Activated naive CD8-positive, alpha-beta T cell treated with anti-CD3 and anti-CD28 coated beads, Interleukin-2, amount 50 U/mL, for 24 hours (primary cell): ENCODE data around the gene FAM184B.
A peak's percentile ranks its signal among the peaks of the same experiment; 100 is the strongest.
"Not testable (repeated sequence)": the region's sequence is repeated elsewhere in the genome, so short reads cannot be mapped to it uniquely, and the experiment has no call there.

Experiments
- ATAC-seq: fragments of 150-1000 bp; cut with Tn5 transposase; one replicate; pipeline ENCODE4 v1.10.0; 2021
- DNase-seq: peaks from one replicate; pipeline ENCODE4 v3.0.0; 2021
- H3K27ac Mint-ChIP-seq: one replicate; pipeline ENCODE4 v1.8.0; 2021; ENCODE audit warnings: mild to moderate bottlenecking, mixed read lengths
- H3K27me3 Mint-ChIP-seq: one replicate; pipeline ENCODE4 v1.8.0; 2021; ENCODE audit warnings: mixed read lengths
- H3K36me3 Mint-ChIP-seq: one replicate; pipeline ENCODE4 v1.8.0; 2021; ENCODE audit warnings: low read depth, mixed read lengths
- H3K4me1 Mint-ChIP-seq: one replicate; pipeline ENCODE4 v1.8.0; 2021; ENCODE audit warnings: mixed read lengths
- H3K4me3 Mint-ChIP-seq: one replicate; pipeline ENCODE4 v1.8.0; 2021; ENCODE audit warnings: mild to moderate bottlenecking, moderate library complexity, mixed read lengths
- H3K9me3 Mint-ChIP-seq: one replicate; pipeline ENCODE4 v1.8.0; 2021; ENCODE audit warnings: mixed read lengths

FAM184B gene

DNA sequence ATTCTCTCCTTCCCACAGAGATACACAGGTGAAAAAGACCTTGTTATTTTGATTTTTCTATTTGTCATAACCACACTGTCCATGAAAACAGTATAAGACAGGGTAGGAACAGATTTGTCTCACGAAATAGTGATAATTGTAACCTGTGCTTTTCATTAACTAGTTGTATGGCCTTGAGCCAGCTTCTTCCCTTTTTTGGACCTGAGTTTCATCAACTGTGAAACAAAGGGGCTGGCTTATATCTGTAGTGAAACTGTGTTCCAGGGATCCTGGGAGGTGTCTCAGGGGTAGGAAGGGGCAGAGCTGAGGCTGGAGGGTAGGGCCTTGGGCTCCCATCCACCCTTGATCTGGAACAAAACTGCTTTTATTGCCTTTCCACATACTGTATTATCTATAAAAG is 116.1 kb downstream of the FAM184B start:
- Mint-ChIP-seq H3K4me1 (peaks cover 17% of the 10 kb centered on the region), H3K9me3 (no peaks in the 10 kb centered on the region), H3K27ac (no peak overlapping the region), H3K4me3 (no peak overlapping the region), H3K36me3 (no peaks in the 10 kb centered on the region), H3K27me3 (peaks cover 5% of the 10 kb centered on the region)
- DNase-seq (no peak), ATAC-seq (no peak)

DNA sequence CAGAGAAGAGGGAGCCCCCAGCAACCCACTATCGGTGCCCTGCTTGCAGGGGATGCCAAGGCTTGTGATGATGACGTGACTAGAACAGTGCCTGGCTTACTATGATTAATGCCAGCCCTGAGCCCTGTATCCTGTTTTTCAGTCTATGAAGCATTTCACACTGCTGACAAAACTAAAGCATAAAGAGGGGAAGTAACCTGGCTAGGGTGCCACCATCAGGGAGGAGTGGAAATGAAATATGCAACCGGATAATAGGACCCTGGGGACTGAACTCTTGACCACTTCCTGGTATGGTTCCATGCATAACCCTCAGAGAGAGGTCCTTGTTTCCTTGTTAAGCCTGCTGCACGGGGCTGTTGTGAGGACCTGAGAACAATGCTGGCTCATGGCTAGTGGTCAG is 116.7 kb downstream of the FAM184B start:
- no peak overlapping the region for H3K4me3 Mint-ChIP-seq
- DNase-seq (no peak), ATAC-seq (peak; percentile 86)
- H3K27me3 Mint-ChIP-seq = peaks cover 5% of the 10 kb centered on the region
- no peaks in the 10 kb centered on the region for H3K9me3 Mint-ChIP-seq
- H3K4me1 Mint-ChIP-seq = peaks cover 17% of the 10 kb centered on the region
- no peaks in the 10 kb centered on the region for H3K36me3 Mint-ChIP-seq
- H3K27ac Mint-ChIP-seq = no peak overlapping the region

DNA sequence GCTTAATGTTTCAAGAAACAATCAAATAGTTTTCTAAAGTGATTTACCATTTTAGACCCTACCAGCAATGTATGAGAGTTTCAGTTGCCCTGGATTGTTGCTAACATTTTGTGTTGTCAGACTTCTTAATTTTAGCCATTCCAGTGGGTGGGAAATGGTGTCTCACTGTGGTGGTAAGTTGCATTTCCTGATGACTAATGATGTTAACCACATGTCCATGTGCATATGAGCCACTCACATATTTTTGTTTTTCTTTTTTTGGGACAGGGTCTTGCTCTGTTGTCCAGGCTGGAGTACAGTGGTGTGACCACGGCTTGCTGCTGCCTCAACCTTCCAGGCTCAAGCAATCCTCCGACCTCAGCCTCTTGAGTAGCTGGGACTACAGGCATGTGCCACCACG is 118.7 kb downstream of the FAM184B start:
- Mint-ChIP-seq H3K27ac (no peak overlapping the region), H3K4me1 (peaks cover 17% of the 10 kb centered on the region), H3K36me3 (no peaks in the 10 kb centered on the region), H3K27me3 (peaks cover 5% of the 10 kb centered on the region), H3K4me3 (no peak overlapping the region), H3K9me3 (no peaks in the 10 kb centered on the region)
- no peak for DNase-seq
- peak; percentile 26 for ATAC-seq

DNA sequence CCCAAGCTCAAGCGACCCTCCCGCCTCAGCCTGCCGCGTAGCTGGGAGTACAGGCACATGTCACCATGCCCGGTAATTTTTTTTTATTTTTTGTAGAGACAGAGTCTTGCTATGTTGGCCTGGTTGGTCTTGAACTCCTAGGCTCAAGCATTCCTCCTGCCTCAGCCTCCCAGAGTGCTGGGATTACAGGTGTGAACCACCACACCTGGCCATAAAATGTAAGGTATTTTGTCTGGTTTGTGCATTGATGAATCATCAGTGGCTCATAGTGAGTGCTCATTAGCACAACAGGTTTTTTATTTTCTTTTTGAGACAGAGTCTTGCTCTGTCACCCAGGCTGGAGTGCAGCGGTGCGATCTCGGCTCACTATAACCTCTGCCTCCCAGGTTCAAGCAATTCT is 122.2 kb downstream of the FAM184B start:
- not testable (repeated sequence) for H3K36me3 Mint-ChIP-seq, H3K4me1 Mint-ChIP-seq, DNase-seq, H3K4me3 Mint-ChIP-seq, H3K27me3 Mint-ChIP-seq, H3K9me3 Mint-ChIP-seq, ATAC-seq, H3K27ac Mint-ChIP-seq

DNA sequence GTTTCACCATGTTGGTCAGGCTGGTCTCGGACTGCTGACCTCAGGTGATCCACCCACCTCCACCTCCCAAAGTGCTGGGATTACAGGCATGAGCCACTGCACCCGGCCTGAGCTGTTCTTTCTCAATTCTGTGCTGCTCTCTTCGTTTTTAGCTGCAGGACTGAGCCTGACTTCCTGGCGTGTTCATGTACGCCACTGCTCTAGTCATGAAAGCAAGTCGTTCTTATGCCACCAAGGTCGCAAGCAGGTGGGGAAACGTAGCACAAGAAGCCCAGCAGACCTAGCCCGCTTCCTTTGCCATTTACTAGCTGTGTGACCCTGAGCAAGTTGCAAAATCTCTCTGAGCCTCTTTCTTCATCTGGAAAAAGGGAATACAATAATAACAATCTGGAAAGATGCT is 123.6 kb downstream of the FAM184B start:
- Mint-ChIP-seq H3K27me3 (no peaks in the 10 kb centered on the region), H3K36me3 (no peaks in the 10 kb centered on the region), H3K4me3 (no peak overlapping the region), H3K27ac (no peak overlapping the region), H3K4me1 (peaks cover 4% of the 10 kb centered on the region), H3K9me3 (no peaks in the 10 kb centered on the region)
- no peak for DNase-seq
- ATAC-seq = no peak

DNA sequence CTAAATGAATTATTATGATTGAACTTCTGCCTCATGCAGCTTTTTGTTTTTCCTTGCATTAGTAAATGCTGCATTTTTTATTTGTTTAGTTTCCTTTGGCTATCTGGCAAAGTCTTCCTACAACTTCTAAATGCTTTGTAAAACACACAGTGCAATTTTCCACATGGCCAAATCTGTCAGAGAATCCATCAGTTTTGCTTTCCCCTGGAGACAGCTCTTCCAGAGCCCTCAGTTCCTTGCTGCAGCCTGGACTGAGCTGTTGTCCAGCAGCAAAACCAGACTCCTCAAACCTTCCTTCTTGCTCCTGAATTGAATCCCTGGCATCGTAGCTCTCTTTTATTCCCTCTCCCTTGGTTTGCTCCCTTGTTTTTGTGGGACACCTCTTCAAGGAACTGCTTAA is 124.3 kb downstream of the FAM184B start:
- Mint-ChIP-seq H3K9me3 (no peaks in the 10 kb centered on the region), H3K4me3 (no peak overlapping the region), H3K36me3 (no peaks in the 10 kb centered on the region), H3K27ac (no peak overlapping the region), H3K4me1 (no peaks in the 10 kb centered on the region), H3K27me3 (no peaks in the 10 kb centered on the region)
- ATAC-seq = no peak
- no peak for DNase-seq

DNA sequence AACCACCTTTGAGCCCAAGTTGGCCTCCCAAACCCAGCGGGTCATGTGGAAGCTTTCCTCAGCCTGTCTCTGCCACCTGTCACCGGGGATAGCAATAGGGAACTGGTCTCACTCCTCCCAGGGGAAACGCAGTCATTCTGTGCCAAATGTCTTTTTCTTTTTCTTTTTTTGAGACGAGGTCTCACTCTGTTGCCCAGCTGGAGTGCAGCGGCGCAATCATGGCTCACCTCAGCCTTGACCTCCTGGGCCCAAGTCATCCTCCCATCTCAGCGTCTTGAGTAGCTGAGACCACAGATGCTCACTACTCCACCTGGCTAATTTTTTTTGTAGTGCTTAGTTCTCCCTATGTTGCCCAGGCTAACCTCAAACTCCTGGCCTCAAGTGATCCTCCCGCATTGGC is 126.7 kb downstream of the FAM184B start:
- no peak for DNase-seq
- H3K36me3 Mint-ChIP-seq = no peaks in the 10 kb centered on the region
- no peak overlapping the region for H3K27ac Mint-ChIP-seq
- no peak overlapping the region for H3K4me3 Mint-ChIP-seq
- H3K9me3 Mint-ChIP-seq = no peaks in the 10 kb centered on the region
- H3K4me1 Mint-ChIP-seq = peaks cover 11% of the 10 kb centered on the region
- no peaks in the 10 kb centered on the region for H3K27me3 Mint-ChIP-seq
- no peak for ATAC-seq

DNA sequence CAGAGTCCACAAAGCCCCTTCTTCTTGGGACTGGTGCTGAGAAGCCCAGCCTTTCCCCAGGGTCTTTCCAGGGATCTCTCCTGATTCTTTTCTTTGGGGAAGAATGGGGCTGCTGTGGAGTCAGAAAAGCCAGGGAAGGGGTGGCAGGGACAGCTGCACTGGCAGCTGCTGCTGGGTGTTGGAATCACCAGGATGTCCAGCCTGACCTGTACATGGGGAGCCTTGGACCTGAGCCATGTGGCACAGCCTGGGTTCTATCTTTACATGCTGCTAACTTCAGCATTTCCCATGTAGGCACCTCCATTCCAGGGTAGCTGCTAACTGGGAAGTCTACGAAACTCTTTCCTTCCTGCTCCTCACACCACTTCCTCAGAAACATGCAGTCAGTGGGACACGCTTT is 131.0 kb downstream of the FAM184B start:
- H3K4me1 Mint-ChIP-seq = peaks cover 11% of the 10 kb centered on the region
- DNase-seq = no peak
- no peaks in the 10 kb centered on the region for H3K9me3 Mint-ChIP-seq
- no peaks in the 10 kb centered on the region for H3K36me3 Mint-ChIP-seq
- no peak for ATAC-seq
- H3K27ac Mint-ChIP-seq = no peak overlapping the region
- no peaks in the 10 kb centered on the region for H3K27me3 Mint-ChIP-seq
- no peak overlapping the region for H3K4me3 Mint-ChIP-seq

DNA sequence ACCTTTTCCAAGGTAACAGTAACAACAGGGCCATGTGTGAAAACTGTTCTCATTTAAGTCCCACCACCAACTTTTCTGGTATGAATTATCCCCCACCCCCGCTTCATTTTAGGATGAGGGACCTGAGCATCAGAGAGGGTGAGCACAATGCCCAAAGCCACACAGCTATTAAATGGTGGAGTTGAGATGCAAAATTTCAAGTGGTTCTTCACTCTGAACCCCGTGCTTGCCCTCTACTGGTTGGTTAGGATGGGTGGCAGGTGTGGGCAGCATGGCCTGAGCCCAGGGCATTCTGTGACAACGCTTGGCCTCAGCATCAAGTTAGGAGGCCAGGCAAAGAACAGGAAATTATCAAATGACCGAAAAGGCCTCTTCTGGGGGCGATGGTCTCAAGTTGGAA is 133.5 kb downstream of the FAM184B start:
- Mint-ChIP-seq H3K27ac (no peak overlapping the region), H3K27me3 (no peaks in the 10 kb centered on the region), H3K4me3 (no peak overlapping the region), H3K36me3 (no peaks in the 10 kb centered on the region), H3K4me1 (peaks cover 11% of the 10 kb centered on the region), H3K9me3 (no peaks in the 10 kb centered on the region)
- no peak for DNase-seq
- ATAC-seq = no peak

DNA sequence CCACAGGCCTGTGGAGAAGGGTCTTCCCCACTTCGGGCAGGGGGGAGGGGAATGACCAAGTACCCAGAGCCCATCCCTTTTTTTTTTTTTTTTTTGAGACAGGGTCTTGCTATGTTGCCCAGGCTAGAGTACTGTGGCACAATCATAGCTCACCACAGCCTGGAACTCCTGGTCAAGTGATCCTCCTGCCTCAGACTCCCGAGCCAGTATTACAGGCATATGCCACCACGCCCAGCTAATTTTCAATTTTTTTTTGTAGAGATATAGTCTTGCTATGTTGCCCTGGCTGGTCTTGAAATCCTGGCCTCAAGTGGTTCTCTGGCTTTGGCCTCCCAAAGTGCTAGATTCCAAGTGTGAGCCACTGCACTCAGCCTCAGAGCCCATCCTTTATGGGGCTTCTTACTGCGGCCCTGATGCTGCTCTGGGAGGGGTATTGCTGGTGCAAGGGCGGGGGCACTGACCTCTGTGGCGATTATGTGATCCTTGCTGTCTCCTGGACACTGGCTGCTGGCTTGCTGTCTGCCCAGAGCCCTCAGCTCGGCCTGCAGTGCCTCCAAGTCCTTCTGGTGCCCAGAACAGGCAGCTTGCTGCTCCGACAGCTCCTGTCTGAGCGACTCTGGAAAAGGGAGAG is 134.1 kb downstream of the FAM184B start:
- Mint-ChIP-seq H3K36me3 (peaks cover 2% of the 10 kb centered on the region), H3K4me1 (peaks cover 11% of the 10 kb centered on the region), H3K27ac (no peak overlapping the region), H3K4me3 (no peak overlapping the region), H3K9me3 (no peaks in the 10 kb centered on the region), H3K27me3 (no peaks in the 10 kb centered on the region)
- no peak for DNase-seq
- ATAC-seq = no peak

DNA sequence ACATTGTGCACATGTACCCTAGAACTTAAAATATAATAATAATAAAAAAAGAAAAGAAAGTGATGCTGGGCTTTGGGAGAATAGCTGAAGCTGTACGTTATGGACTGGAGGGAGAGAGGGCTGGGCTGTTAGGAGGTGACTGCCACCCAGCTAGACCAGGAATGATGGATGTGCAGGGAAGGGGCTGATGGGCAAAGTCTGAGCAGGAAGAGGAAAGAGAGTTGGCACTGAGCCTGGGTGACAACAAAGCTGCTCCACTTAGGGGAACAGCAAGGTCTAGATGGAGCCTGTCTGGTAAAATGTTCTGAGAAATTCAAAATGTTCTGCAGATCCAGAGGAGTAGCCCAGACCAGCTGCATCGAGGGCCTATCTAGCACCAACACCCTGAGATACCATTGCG is 134.7 kb downstream of the FAM184B start:
- H3K36me3 Mint-ChIP-seq = peaks cover 2% of the 10 kb centered on the region
- H3K27me3 Mint-ChIP-seq = no peaks in the 10 kb centered on the region
- H3K4me1 Mint-ChIP-seq = peaks cover 10% of the 10 kb centered on the region
- no peak overlapping the region for H3K27ac Mint-ChIP-seq
- no peaks in the 10 kb centered on the region for H3K9me3 Mint-ChIP-seq
- H3K4me3 Mint-ChIP-seq = no peak overlapping the region
- ATAC-seq (no peak), DNase-seq (no peak)

DNA sequence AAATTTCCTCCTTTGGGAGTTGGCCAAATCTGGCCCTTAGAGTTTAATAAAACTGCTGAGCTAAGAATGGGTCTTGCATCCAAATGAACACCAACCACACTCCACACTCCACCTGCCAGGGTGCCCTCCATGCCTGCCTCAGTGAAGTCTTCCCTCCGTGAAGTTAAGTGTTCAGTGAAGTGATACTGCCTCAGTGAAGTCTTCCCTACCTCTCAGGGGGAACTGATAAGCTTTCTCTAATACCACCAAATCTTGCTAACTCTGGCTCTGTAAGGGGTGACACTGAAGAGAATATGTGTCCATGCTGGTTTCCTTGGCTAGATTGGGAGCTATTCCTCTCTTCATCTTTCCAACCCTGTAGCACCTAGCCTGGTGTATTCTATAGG is 139.0 kb downstream of the FAM184B start:
- no peak overlapping the region for H3K27ac Mint-ChIP-seq
- H3K27me3 Mint-ChIP-seq = no peaks in the 10 kb centered on the region
- no peak for ATAC-seq
- no peak for DNase-seq
- peaks cover 2% of the 10 kb centered on the region for H3K36me3 Mint-ChIP-seq
- no peaks in the 10 kb centered on the region for H3K4me1 Mint-ChIP-seq
- H3K4me3 Mint-ChIP-seq = no peak overlapping the region
- no peaks in the 10 kb centered on the region for H3K9me3 Mint-ChIP-seq

DNA sequence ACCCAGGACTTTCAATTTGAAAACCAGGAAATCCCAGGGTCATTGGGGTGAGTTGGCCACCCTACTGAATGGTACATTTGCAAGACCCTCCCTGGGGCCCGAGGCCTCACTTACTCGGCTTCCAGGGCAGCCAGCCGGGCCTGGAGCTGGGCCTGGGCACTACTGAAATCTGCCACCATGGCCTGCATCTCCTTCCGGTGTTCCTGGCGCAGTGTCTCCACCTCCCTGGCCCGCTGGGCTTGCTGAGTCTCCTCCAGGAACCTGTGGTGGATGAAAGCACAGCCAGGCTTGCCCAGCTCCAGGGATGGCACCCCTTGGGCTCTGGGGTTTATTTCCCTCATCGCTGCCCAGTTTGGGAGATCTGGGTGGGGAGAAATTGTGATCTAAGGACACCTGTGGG is 142.3 kb downstream of the FAM184B start:
- ATAC-seq (no peak), DNase-seq (no peak)
- Mint-ChIP-seq H3K4me3 (no peak overlapping the region), H3K36me3 (peaks cover 8% of the 10 kb centered on the region), H3K27me3 (no peaks in the 10 kb centered on the region), H3K27ac (no peak overlapping the region), H3K9me3 (no peaks in the 10 kb centered on the region), H3K4me1 (no peaks in the 10 kb centered on the region)

DNA sequence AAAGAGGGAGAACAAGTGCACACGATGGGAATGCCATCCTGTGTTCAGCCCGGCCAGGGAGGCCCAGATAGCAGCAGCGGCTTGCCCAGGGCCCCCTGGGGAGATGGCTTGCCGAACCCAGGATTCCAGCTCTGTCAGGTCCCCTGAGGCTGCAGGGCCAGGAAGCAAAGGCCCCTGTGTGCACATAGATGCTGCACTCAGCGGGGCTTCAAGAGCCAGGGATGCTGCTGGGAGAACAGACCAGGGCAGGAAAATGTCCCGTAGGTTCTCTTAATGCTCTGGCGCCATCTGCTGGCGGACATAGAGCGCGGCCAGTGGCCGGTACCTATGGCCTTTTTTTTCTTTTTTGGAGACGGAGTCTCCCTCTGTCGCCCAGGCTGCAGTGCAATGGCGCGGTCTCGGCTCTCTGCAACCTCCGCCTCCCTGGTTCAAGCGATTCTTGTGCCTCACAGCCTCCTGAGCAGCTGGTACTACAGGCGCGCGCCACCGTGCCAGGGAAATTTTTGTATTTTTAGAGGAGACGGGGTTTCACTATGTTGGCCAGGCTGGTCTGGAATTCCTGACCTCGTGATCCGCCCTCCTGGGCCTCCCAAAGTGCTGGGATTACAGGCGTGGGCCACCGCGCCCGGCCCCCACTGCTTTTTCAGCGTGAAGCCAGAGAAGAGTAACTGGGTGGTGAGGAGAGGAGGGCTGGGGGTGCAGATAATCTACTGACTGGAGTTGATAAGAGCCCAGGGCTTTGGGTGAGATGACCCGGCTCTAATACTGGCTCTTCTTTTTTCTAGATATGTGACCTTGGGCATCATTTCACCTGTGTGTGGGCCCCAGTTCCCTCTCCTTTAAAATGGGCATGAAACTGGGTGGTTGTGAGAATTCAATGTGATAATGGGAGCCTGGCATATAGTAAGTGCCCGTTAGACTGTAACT is 144.5 kb downstream of the FAM184B start:
- no peak overlapping the region for H3K27ac Mint-ChIP-seq
- no peak overlapping the region for H3K4me3 Mint-ChIP-seq
- ATAC-seq (peak; percentile 84), DNase-seq (peak; percentile 79)
- H3K36me3 Mint-ChIP-seq = peaks cover 14% of the 10 kb centered on the region
- H3K4me1 Mint-ChIP-seq = no peaks in the 10 kb centered on the region
- no peaks in the 10 kb centered on the region for H3K27me3 Mint-ChIP-seq
- H3K9me3 Mint-ChIP-seq = no peaks in the 10 kb centered on the region

DNA sequence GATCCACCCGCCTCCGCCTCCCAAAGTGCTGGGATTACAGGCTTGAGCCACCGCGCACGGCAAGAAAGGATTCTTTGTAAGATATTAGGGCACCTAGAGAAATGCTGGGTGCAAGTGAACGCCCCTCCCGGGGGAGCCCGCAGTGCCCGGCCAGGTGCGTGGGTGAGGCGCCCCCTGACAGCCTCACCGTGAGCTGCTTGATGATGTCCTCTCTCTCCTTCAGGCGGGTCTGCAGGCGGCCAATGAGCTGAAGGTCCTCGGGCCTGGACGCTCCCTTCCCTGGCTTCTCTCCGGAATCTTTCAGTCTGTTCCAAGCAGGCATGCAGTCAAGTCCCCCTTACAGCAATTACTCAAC is 145.1 kb downstream of the FAM184B start:
- ATAC-seq = peak; percentile 12
- no peaks in the 10 kb centered on the region for H3K4me1 Mint-ChIP-seq
- no peak overlapping the region for H3K4me3 Mint-ChIP-seq
- H3K27ac Mint-ChIP-seq = no peak overlapping the region
- H3K27me3 Mint-ChIP-seq = no peaks in the 10 kb centered on the region
- no peak for DNase-seq
- peaks cover 17% of the 10 kb centered on the region for H3K36me3 Mint-ChIP-seq
- H3K9me3 Mint-ChIP-seq = no peaks in the 10 kb centered on the region
